WTC11 (cell line): Measurements from ENCODE around the gene C2CD2. TPM values are rescaled to one million over a fixed set of nuclear protein-coding genes. Genes with fewer than 3 reads are reported as not detected.

ENCODE experiments used
- ATAC-seq: fragments of 200-7000 bp; cut with Tn5 transposase; 2 replicates; pipeline ENCODE4 v1.10.0; 2021; ENCODE audit warnings: mild to moderate bottlenecking, moderate library complexity
- CTCF ChIA-PET: fragments of 300-600 bp; sonication (Branson Sonifier 250); formaldehyde crosslinking; loops from one replicate; lab custom pipeline; 2021; ENCODE audit warnings: antibody characterized with exemption; lab: Charles Lee
- POLR2A ChIA-PET: fragments of 350-600 bp; sonication (Branson Sonifier 250); formaldehyde crosslinking; loops from one replicate; lab custom pipeline; 2021; ENCODE audit warnings: antibody characterized with exemption; lab: Charles Lee
- DNase-seq: peaks from one replicate; pipeline ENCODE4 v3.0.0; 2021; ENCODE audit warnings: low spot score
- H3K27ac Mint-ChIP-seq: 2 replicates; pipeline ENCODE4 v1.8.0; 2021; ENCODE audit warnings: mixed read lengths
- H3K27me3 Mint-ChIP-seq: 2 replicates; pipeline ENCODE4 v1.8.0; 2021; ENCODE audit warnings: low read depth, mild to moderate bottlenecking, moderate library complexity, mixed read lengths
- H3K36me3 Mint-ChIP-seq: 2 replicates; pipeline ENCODE4 v1.8.0; 2021; ENCODE audit warnings: mixed read lengths
- H3K4me1 Mint-ChIP-seq: 2 replicates; pipeline ENCODE4 v1.8.0; 2022; ENCODE audit warnings: mixed read lengths
- H3K4me3 Mint-ChIP-seq: 2 replicates; pipeline ENCODE4 v1.8.0; 2021; ENCODE audit warnings: mild to moderate bottlenecking, moderate library complexity, mixed read lengths
- H3K9me3 Mint-ChIP-seq: 2 replicates; pipeline ENCODE4 v1.8.0; 2021; ENCODE audit warnings: mixed read lengths
- ATF3 ChIP-seq: sonication (generic); formaldehyde crosslinking; conservative IDR thresholded peaks from 2 replicates; pipeline ENCODE4 v1.8.1; 2022; ENCODE audit warnings: mild to moderate bottlenecking, missing genetic modification reagents
- CTCF ChIP-seq: fragments of 200-600 bp; IDR thresholded peaks from 2 replicates; pipeline ENCODE4 v1.8.0; 2022; ENCODE audit warnings: antibody characterized with exemption
- E2F5 ChIP-seq: sonication (generic); formaldehyde crosslinking; IDR thresholded peaks from 2 replicates; pipeline ENCODE4 v1.8.1; 2022; ENCODE audit warnings: mild to moderate bottlenecking, moderate library complexity, missing genetic modification reagents
- ESRRA ChIP-seq: sonication (generic); formaldehyde crosslinking; IDR thresholded peaks from 2 replicates; pipeline ENCODE4 v1.8.1; 2022; ENCODE audit warnings: mild to moderate bottlenecking, missing genetic modification reagents, borderline replicate concordance
- ETV6 ChIP-seq: sonication (generic); formaldehyde crosslinking; IDR thresholded peaks from 2 replicates; pipeline ENCODE4 v1.8.1; 2022; ENCODE audit warnings: mild to moderate bottlenecking, missing genetic modification reagents
- FOXJ3 ChIP-seq: sonication (generic); formaldehyde crosslinking; IDR thresholded peaks from 2 replicates; pipeline ENCODE4 v1.9.0; 2021; ENCODE audit warnings: missing genetic modification reagents, mild to moderate bottlenecking, borderline replicate concordance
- FOXK1 ChIP-seq: sonication (generic); formaldehyde crosslinking; IDR thresholded peaks from 2 replicates; pipeline ENCODE4 v1.8.0; 2022; ENCODE audit warnings: mild to moderate bottlenecking, moderate library complexity, missing genetic modification reagents
- GABPB1 ChIP-seq: sonication (generic); formaldehyde crosslinking; IDR thresholded peaks from 2 replicates; pipeline ENCODE4 v1.8.1; 2023; ENCODE audit warnings: mild to moderate bottlenecking, missing genetic modification reagents
- GRHL2 ChIP-seq: fragments of 250-450 bp; sonication (Bioruptor Pico); IDR thresholded peaks from 2 replicates; pipeline ENCODE4 v1.8.0; 2022; ENCODE audit warnings: mild to moderate bottlenecking, moderate library complexity; ENCODE audit not compliant: insufficient replicate concordance, severe bottlenecking
- HMGXB4 ChIP-seq: sonication (generic); formaldehyde crosslinking; IDR thresholded peaks from 2 replicates; pipeline ENCODE4 v1.8.1; 2023; ENCODE audit warnings: mild to moderate bottlenecking, moderate library complexity, missing genetic modification reagents
- IRF2 ChIP-seq: sonication (generic); formaldehyde crosslinking; IDR thresholded peaks from 2 replicates; pipeline ENCODE4 v1.8.0; 2022; ENCODE audit warnings: low read depth, missing genetic modification reagents, borderline replicate concordance
- MAX ChIP-seq: sonication (generic); formaldehyde crosslinking; IDR thresholded peaks from 2 replicates; pipeline ENCODE4 v1.8.0; 2022; ENCODE audit warnings: mild to moderate bottlenecking, missing genetic modification reagents
- MXD4 ChIP-seq: fragments of 250-450 bp; sonication (Bioruptor Pico); IDR thresholded peaks from 2 replicates; pipeline ENCODE4 v1.8.0; 2021; ENCODE audit warnings: mild to moderate bottlenecking, moderate library complexity, borderline replicate concordance
- NFYB ChIP-seq: sonication (generic); formaldehyde crosslinking; conservative IDR thresholded peaks from 2 replicates; pipeline ENCODE4 v1.8.0; 2022; ENCODE audit warnings: low read depth, missing genetic modification reagents
- OVOL2 ChIP-seq: fragments of 250-450 bp; sonication (Bioruptor Pico); IDR thresholded peaks from 2 replicates; pipeline ENCODE4 v1.9.0; 2021; ENCODE audit warnings: mild to moderate bottlenecking, borderline replicate concordance
- PRRX2 ChIP-seq: fragments of 250-450 bp; sonication (Bioruptor Pico); IDR thresholded peaks from 2 replicates; pipeline ENCODE4 v1.8.0; 2021; ENCODE audit warnings: mild to moderate bottlenecking
- RORB ChIP-seq: fragments of 250-450 bp; sonication (Bioruptor Pico); IDR thresholded peaks from 2 replicates; pipeline ENCODE4 v1.9.0; 2021; ENCODE audit warnings: mild to moderate bottlenecking
- SOX15 ChIP-seq: fragments of 250-450 bp; sonication (Bioruptor Pico); IDR thresholded peaks from 2 replicates; pipeline ENCODE4 v1.9.0; 2021; ENCODE audit warnings: mild to moderate bottlenecking
- TEAD1 ChIP-seq: sonication (generic); formaldehyde crosslinking; IDR thresholded peaks from 2 replicates; pipeline ENCODE4 v1.8.0; 2022; ENCODE audit warnings: mild to moderate bottlenecking, missing genetic modification reagents
- total RNA-seq: library from RNA; stranded (reverse); gene quantifications from 3 replicates; pipeline ENCODE4 v1.2.3, GENCODE V29; 2021
- TF ChIP-seq, protein P1 (sequence below): sonication (generic); formaldehyde crosslinking; IDR thresholded peaks from 2 replicates; pipeline ENCODE4 v1.8.0; 2023; ENCODE audit warnings: missing genetic modification reagents
- TF ChIP-seq, protein P2 (sequence below): sonication (generic); formaldehyde crosslinking; IDR thresholded peaks from 2 replicates; pipeline ENCODE4 v1.8.1; 2023; ENCODE audit warnings: mild to moderate bottlenecking, missing genetic modification reagents, borderline replicate concordance
- TF ChIP-seq, protein P3 (sequence below): sonication (generic); formaldehyde crosslinking; IDR thresholded peaks from 2 replicates; pipeline ENCODE4 v1.8.1; 2022; ENCODE audit warnings: missing genetic modification reagents, borderline replicate concordance
- TF ChIP-seq, protein P4 (sequence below): fragments of 250-450 bp; sonication (Bioruptor Pico); IDR thresholded peaks from 2 replicates; pipeline ENCODE4 v1.9.0; 2021; ENCODE audit warnings: moderate library complexity, mild to moderate bottlenecking, inconsistent platforms, borderline replicate concordance

Gene C2CD2
- total RNA-seq, 1 experiment from 2014 or later, result 11.2 TPM

GRCh38 chr21:41883582-41883981 is 70.2 kb downstream of the C2CD2 start:
- no peaks in the 10 kb centered on the region for H3K9me3 Mint-ChIP-seq
- no peak for DNase-seq
- H3K27me3 Mint-ChIP-seq, result no peaks in the 10 kb centered on the region; the same call in 1 of the 2 replicates
- 0 out of 2 replicates have a peak, but pooled peaks cover 2% of the 10 kb centered on the region for H3K36me3 Mint-ChIP-seq
- peaks cover 22% of the 10 kb centered on the region for H3K4me1 Mint-ChIP-seq
- no peak for TF ChIP-seq ESRRA
- TF ChIP-seq MAX (CRISPR knock-in tag), result no peak
- TF ChIP-seq TEAD1 (CRISPR knock-in tag), result no peak
- no peak for TF ChIP-seq FOXK1 (CRISPR knock-in tag)
- no peak for TF ChIP-seq OVOL2 (CRISPR knock-in tag)
- no peak for TF ChIP-seq HMGXB4 (CRISPR knock-in tag)
- TF ChIP-seq, protein P1, sequence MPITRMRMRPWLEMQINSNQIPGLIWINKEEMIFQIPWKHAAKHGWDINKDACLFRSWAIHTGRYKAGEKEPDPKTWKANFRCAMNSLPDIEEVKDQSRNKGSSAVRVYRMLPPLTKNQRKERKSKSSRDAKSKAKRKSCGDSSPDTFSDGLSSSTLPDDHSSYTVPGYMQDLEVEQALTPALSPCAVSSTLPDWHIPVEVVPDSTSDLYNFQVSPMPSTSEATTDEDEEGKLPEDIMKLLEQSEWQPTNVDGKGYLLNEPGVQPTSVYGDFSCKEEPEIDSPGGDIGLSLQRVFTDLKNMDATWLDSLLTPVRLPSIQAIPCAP (CRISPR knock-in tag), result no peak
- no peak for TF ChIP-seq GRHL2
- no peak for TF ChIP-seq E2F5 (CRISPR knock-in tag)
- TF ChIP-seq, protein P2, sequence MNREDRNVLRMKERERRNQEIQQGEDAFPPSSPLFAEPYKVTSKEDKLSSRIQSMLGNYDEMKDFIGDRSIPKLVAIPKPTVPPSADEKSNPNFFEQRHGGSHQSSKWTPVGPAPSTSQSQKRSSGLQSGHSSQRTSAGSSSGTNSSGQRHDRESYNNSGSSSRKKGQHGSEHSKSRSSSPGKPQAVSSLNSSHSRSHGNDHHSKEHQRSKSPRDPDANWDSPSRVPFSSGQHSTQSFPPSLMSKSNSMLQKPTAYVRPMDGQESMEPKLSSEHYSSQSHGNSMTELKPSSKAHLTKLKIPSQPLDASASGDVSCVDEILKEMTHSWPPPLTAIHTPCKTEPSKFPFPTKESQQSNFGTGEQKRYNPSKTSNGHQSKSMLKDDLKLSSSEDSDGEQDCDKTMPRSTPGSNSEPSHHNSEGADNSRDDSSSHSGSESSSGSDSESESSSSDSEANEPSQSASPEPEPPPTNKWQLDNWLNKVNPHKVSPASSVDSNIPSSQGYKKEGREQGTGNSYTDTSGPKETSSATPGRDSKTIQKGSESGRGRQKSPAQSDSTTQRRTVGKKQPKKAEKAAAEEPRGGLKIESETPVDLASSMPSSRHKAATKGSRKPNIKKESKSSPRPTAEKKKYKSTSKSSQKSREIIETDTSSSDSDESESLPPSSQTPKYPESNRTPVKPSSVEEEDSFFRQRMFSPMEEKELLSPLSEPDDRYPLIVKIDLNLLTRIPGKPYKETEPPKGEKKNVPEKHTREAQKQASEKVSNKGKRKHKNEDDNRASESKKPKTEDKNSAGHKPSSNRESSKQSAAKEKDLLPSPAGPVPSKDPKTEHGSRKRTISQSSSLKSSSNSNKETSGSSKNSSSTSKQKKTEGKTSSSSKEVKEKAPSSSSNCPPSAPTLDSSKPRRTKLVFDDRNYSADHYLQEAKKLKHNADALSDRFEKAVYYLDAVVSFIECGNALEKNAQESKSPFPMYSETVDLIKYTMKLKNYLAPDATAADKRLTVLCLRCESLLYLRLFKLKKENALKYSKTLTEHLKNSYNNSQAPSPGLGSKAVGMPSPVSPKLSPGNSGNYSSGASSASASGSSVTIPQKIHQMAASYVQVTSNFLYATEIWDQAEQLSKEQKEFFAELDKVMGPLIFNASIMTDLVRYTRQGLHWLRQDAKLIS (CRISPR knock-in tag), result no peak
- TF ChIP-seq RORB (CRISPR knock-in tag), result no peak
- no peak for TF ChIP-seq CTCF
- TF ChIP-seq ATF3 (CRISPR knock-in tag), result no peak
- TF ChIP-seq, all 79 proteins: peak for 0
- ChIA-PET CTCF (interaction anchor here (1.2 to 1.4 kb wide), 2 partner anchors 234 to 271 kb away, joined by 3 to 4 read pairs; no protein-coding TSS in a partner anchor), POLR2A (no interaction called here)
- H3K4me3 Mint-ChIP-seq, result no peak overlapping the region
- ATAC-seq, result no peak
- no peak overlapping the region for H3K27ac Mint-ChIP-seq

DNA sequence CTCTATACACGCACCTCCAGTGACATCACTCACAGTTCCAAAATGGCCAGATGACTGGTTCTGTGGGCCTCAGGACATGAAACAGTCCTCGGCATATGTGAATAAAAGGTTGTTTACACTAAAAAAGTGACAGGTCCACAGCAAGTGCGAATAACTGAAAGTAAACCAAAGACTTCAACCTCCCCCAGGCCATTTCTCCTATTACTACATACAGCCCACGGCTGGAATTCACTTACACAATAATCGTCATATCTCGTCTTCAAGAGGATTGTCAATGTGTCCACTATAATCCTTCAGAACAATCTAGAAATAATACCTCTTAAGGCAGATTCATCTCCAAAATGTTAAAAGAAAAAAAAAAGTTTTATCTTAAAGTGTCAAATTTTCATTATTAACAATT is 72.8 kb downstream of the C2CD2 start:
- POLR2A ChIA-PET, result no interaction called here
- ATAC-seq (no peak), DNase-seq (no peak)
- CTCF ChIA-PET, result no interaction called here
- no peaks in the 10 kb centered on the region for H3K9me3 Mint-ChIP-seq
- peaks cover 28% of the 10 kb centered on the region for H3K4me1 Mint-ChIP-seq
- H3K27me3 Mint-ChIP-seq, result no peaks in the 10 kb centered on the region; the same call in 1 of the 2 replicates
- H3K36me3 Mint-ChIP-seq, result no peaks in the 10 kb centered on the region
- no peak overlapping the region for H3K4me3 Mint-ChIP-seq
- H3K27ac Mint-ChIP-seq, result no peak overlapping the region
- TF ChIP-seq FOXK1 (CRISPR knock-in tag) (no peak), ETV6 (CRISPR knock-in tag) (no peak), FOXJ3 (CRISPR knock-in tag) (no peak), GRHL2 (no peak), MXD4 (no peak), OVOL2 (CRISPR knock-in tag) (no peak), IRF2 (no peak), RORB (CRISPR knock-in tag) (no peak), SOX15 (CRISPR knock-in tag) (no peak), PRRX2 (CRISPR knock-in tag) (no peak), GABPB1 (CRISPR knock-in tag) (no peak), NFYB (CRISPR knock-in tag) (no peak)
- TF ChIP-seq, protein P3, sequence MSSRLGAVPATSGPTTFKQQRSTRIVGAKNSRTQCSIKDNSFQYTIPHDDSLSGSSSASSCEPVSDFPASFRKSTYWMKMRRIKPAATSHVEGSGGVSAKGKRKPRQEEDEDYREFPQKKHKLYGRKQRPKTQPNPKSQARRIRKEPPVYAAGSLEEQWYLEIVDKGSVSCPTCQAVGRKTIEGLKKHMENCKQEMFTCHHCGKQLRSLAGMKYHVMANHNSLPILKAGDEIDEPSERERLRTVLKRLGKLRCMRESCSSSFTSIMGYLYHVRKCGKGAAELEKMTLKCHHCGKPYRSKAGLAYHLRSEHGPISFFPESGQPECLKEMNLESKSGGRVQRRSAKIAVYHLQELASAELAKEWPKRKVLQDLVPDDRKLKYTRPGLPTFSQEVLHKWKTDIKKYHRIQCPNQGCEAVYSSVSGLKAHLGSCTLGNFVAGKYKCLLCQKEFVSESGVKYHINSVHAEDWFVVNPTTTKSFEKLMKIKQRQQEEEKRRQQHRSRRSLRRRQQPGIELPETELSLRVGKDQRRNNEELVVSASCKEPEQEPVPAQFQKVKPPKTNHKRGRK, result no peak
- TF ChIP-seq, protein P4, sequence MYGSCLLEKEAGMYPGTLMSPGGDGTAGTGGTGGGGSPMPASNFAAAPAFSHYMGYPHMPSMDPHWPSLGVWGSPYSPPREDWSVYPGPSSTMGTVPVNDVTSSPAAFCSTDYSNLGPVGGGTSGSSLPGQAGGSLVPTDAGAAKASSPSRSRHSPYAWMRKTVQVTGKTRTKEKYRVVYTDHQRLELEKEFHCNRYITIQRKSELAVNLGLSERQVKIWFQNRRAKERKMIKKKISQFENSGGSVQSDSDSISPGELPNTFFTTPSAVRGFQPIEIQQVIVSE (CRISPR knock-in tag), result no peak
